ENCODE measurements around the gene UCK2. TPM values are rescaled to one million over a fixed set of nuclear protein-coding genes. Genes with fewer than 3 reads are reported as not detected.
A peak's percentile ranks its signal among the peaks of the same experiment; 100 is the strongest.

Gene UCK2
- total and polyA plus RNA-seq, 2 of the 8 experiments (the other 6 are each of a cell fraction or from before 2014, with no cell fraction given): 103 to 109 TPM

- H2BK20ac ChIP-seq (ENCODE audit: low read length): no peak overlapping the region
- H3K36me3 ChIP-seq (ENCODE audit: control insufficient read depth in 2 of 4, insufficient read depth in 4 of 4, low read length in 3 of 4): peaks cover 0 to 2% (median 0%) of the 10 kb centered on the region in 4 experiments; a peak in 1 of 8 replicates
- H3K14ac ChIP-seq (ENCODE audit: insufficient read length): no peak overlapping the region
- no peak overlapping the region for H3K23ac ChIP-seq (ENCODE audit: insufficient read length)
- FAIRE-seq: no peak
- no peak overlapping the region for H3K9ac ChIP-seq (replicated peaks in 1 of 4; ENCODE audit: extremely low read depth in 1 of 4, low read depth in 3 of 4, low read length in 3 of 4)
- TF ChIP-seq SIN3A (conservative IDR thresholded peaks at IDR 0.05 in 1 of 2, IDR thresholded peaks at IDR 0.05 in 1 of 2; ENCODE audit: low read depth in 1 of 2, low read length in 2 of 2) (0 out of 4 replicates have a peak, but pooled peaks of 1 of the 2 experiments have one; percentile 45), ATF2 (IDR thresholded peaks at IDR 0.05; ENCODE audit: low read length) (no peak)
- H2BK15ac ChIP-seq (ENCODE audit: low read length): no peak overlapping the region
- H3K9me3 ChIP-seq (ENCODE audit: insufficient read depth in 2 of 2, low read depth in 1 of 2, low read length in 1 of 2): no peaks in the 10 kb centered on the region
- no peaks in the 10 kb centered on the region for H3K27me3 ChIP-seq (replicated peaks in 1 of 4; ENCODE audit: control insufficient read depth in 3 of 4, extremely low read depth in 1 of 4, insufficient read depth in 3 of 4, low read length in 3 of 4)
- no peak overlapping the region for H4K5ac ChIP-seq (ENCODE audit: insufficient read length, low read depth, low read length)
- no peak overlapping the region for H2BK5ac ChIP-seq (ENCODE audit: low read depth, low read length)
- H4K8ac ChIP-seq (ENCODE audit: extremely low read depth, insufficient read depth, low read length): no peak overlapping the region
- H3K56ac ChIP-seq (replicated peaks; ENCODE audit: insufficient read length, low read depth, low read length): no peak overlapping the region
- peaks cover 20% of the 10 kb centered on the region for H3K79me1 ChIP-seq (ENCODE audit: low read depth, low read length)
- ChIA-PET POLR2A (ENCODE audit: partially characterized antibody) (interaction anchor here (12.5 kb wide), 1 partner anchor 14 kb away, joined by 114 read pairs; the partner anchor contains the start of gene UCK2), CTCF (ENCODE audit: partially characterized antibody) (interaction anchor here (0.6 to 2.3 kb wide), 5 partner anchors 12 to 421 kb away, joined by 3 to 11 read pairs (median 4); no protein-coding TSS in a partner anchor)
- no peak overlapping the region for H3K4me3 ChIP-seq (ENCODE audit: extremely low read depth in 1 of 4, insufficient read depth in 2 of 4, low read depth in 3 of 4, low read length in 4 of 4)
- H4K20me1 ChIP-seq (replicated peaks in 1 of 2; ENCODE audit: control insufficient read depth in 1 of 2, insufficient read depth in 2 of 2, low read length in 2 of 2): peaks cover 46 to 60% of the 10 kb centered on the region in 2 experiments
- WGBS, 2 experiments (ENCODE audit: extremely low coverage in 1 of 2, insufficient coverage in 1 of 2, insufficient read length in 1 of 2, insufficient replicate concordance in 2 of 2, low coverage in 1 of 2, low lambda C conversion rate in 2 of 2, missing lambda C conversion rate in 1 of 2): 68% methylated on average over 5 of the region's 5 CpGs; no CpG with 5 or more reads in 1 of the 2 experiments
- no peak overlapping the region for H2BK12ac ChIP-seq (ENCODE audit: low read depth, low read length)
- DNase-seq (ENCODE audit: low read depth in 1 of 2, low spot score in 2 of 2): no peak
- H3K4me2 ChIP-seq (ENCODE audit: insufficient read depth in 1 of 2, low read depth in 2 of 2, low read length in 2 of 2): peak overlapping the region in 1 of 2 experiments; percentile 32; a peak in 1 of 4 replicates
- H4K91ac ChIP-seq (replicated peaks; ENCODE audit: insufficient read length, low read length): no peak overlapping the region
- peak overlapping the region; percentile 84; the same call in 1 of the 2 replicates for H2AK5ac ChIP-seq (ENCODE audit: low read depth, low read length)
- no peak overlapping the region for H3K4ac ChIP-seq (replicated peaks; ENCODE audit: insufficient read length, low read depth, low read length)
- no peaks in the 10 kb centered on the region for H3K23me2 ChIP-seq (ENCODE audit: low read depth, low read length)
- no peak overlapping the region for H2AFZ ChIP-seq (ENCODE audit: low read length)
- peaks cover 81 to 100% of the 10 kb centered on the region in 2 experiments for H3K79me2 ChIP-seq (ENCODE audit: control insufficient read depth in 1 of 2, insufficient read depth in 2 of 2, low read length in 2 of 2)
- no peak overlapping the region for H2BK120ac ChIP-seq (replicated peaks; ENCODE audit: low read depth, low read length)
- H3K4me1 ChIP-seq (replicated peaks in 1 of 4; ENCODE audit: control insufficient read depth in 3 of 4, insufficient read depth in 4 of 4, low read length in 3 of 4): peaks cover 5 to 35% (median 16%) of the 10 kb centered on the region in 4 experiments
- no peak overlapping the region for H3K18ac ChIP-seq (ENCODE audit: extremely low read depth, low read length)
- H3K27ac ChIP-seq (ENCODE audit: low read depth, low read length): no peak overlapping the region
These were observed 15.3 kb downstream of the UCK2 start for GRCh38 chr1:165842671-165843129.

All from H1 (cell line).